ENCODE measurements around the gene SLC7A8. TPM values are rescaled to one million over a fixed set of nuclear protein-coding genes. Genes with fewer than 3 reads are reported as not detected.
A peak's percentile ranks its signal among the peaks of the same experiment; 100 is the strongest.

SLC7A8 gene
- total and polyA plus RNA-seq, 2 of the 4 experiments (the other 2 are of a cell fraction): 0.31 TPM; not detected in 1

DNA sequence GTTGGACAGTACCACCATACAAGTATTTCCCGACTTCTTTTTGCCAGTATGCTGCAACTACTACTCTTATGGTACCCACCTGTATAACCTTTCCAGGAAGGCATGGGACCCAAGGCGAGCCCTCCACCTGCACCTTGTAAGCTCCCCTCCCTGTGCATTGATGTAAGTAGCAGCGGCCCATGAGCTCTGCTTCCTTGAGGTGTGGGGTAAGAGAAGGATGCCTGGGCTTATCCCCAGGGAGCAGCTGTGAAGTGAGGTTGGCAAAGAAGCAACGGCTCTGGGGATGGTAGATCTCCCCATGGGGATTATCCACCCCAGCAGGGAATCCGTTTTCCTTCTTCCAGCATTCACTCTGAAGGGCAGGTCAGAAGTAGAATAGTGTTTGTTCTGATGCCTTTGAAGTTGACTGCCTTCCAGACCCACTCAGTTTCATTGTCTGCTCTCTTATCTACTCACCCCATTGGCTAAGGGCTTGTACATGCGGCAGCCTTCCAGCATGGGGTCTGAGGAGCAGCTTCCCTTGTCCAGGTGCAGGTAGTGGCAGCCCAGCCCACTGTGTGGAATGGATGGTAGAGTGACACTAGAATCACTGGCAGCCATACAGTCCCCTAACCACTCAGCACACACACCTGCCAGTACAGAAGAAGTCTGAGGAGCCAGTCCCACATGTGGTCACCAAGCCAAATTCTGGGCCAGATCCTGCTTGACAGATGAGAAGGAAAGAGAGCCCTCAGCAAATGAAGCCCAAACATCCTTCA is 82.1 kb downstream of the SLC7A8 start:
- Histone ChIP-seq H3K36me3 (ENCODE audit: control insufficient read depth, insufficient read depth, low read length) (peaks cover 12% of the 10 kb centered on the region), H3K79me1 (ENCODE audit: low read depth in 1 of 2, low read length in 2 of 2) (peaks cover 15 to 48% of the 10 kb centered on the region in 2 experiments; a peak in 3 of 4 replicates), H3K4me3 (ENCODE audit: insufficient read depth, low read depth, low read length) (no peak overlapping the region), H3K27ac (ENCODE audit: insufficient read depth, low read length) (no peak overlapping the region), H3K4me1 (ENCODE audit: control insufficient read depth, insufficient read depth, low read length) (peaks cover 9% of the 10 kb centered on the region), H3K4me2 (ENCODE audit: low read depth, low read length) (no peak overlapping the region), H2BK5ac (ENCODE audit: low read depth, low read length, poor library complexity, severe bottlenecking) (no peak overlapping the region), H2AFZ (replicated peaks; ENCODE audit: low read length, poor library complexity) (peak overlapping the region; percentile 26), H2BK120ac (ENCODE audit: low read depth, low read length) (no peak overlapping the region), H2BK20ac (ENCODE audit: low read depth, low read length) (no peak overlapping the region), H4K91ac (ENCODE audit: insufficient read depth, low read depth, low read length) (no peak overlapping the region), H3K9me3 (ENCODE audit: control insufficient read depth, insufficient read depth, low read length) (no peaks in the 10 kb centered on the region), H4K8ac (ENCODE audit: low read depth in 2 of 2, low read length in 2 of 2) (no peak overlapping the region), H3K9ac (ENCODE audit: low read depth, low read length) (no peak overlapping the region), H2AK5ac (ENCODE audit: low read depth, low read length) (no peak overlapping the region), H3K56ac (ENCODE audit: extremely low read depth, insufficient read depth, low read length) (no peak overlapping the region), H4K5ac (ENCODE audit: low read depth, low read length) (no peak overlapping the region), H2AK9ac (replicated peaks; ENCODE audit: low read depth, low read length, poor library complexity) (no peak overlapping the region), H3K18ac (ENCODE audit: low read depth, low read length) (no peak overlapping the region), H3K4ac (ENCODE audit: low read depth, low read length) (no peak overlapping the region), H3K14ac (replicated peaks; ENCODE audit: low read depth, low read length) (no peak overlapping the region), H4K20me1 (ENCODE audit: insufficient read depth, low read length) (peaks cover 32% of the 10 kb centered on the region; the same call in 1 of the 2 replicates), H3K27me3 (ENCODE audit: control insufficient read depth, insufficient read depth, low read length) (no peaks in the 10 kb centered on the region), H2BK15ac (ENCODE audit: low read depth, low read length) (no peak overlapping the region), H3K9me1 (ENCODE audit: insufficient read depth, low read length) (peaks cover 11% of the 10 kb centered on the region), H3K23ac (ENCODE audit: low read depth, low read length) (no peak overlapping the region)
- DNase-seq (no peak), ATAC-seq (ENCODE audit: low read depth) (no peak)
- in situ Hi-C loops (cut with MboI; ENCODE audit: low sequenced_read_pairs) (loop anchor here (5.0 kb wide), 1 partner anchor 34 kb away; no protein-coding TSS in a partner anchor), dilution Hi-C loops (cut with HindIII; ENCODE audit: low sequenced_read_pairs, unreplicated experiment) (no loop called here), intact Hi-C loops (cut with micrococcal nuclease) (no loop called here)
- ChIA-PET CTCF (interaction anchor here (0.9 kb wide), 1 partner anchor 24 kb away, joined by 3 read pairs; no protein-coding TSS in a partner anchor), POLR2A (ENCODE audit: unreplicated experiment) (no interaction called here)
- no CpG with 5 or more reads among the region's 6 CpGs for WGBS, 2 experiments (ENCODE audit: extremely low coverage in 2 of 2, insufficient read length in 1 of 2)
- no TSS peak for BruUV-seq (replicated peaks)
- TF ChIP-seq RFX5 (IDR thresholded peaks at IDR 0.05; ENCODE audit: low read depth, low read length): no peak
- no peak for TF ChIP-seq NFE2L2 (IDR thresholded peaks at IDR 0.05; ENCODE audit: low read depth, low read length)
- TF ChIP-seq RCOR1 (IDR thresholded peaks at IDR 0.05; ENCODE audit: insufficient replicate concordance, low read length): no peak
- TF ChIP-seq RAD21 (IDR thresholded peaks at IDR 0.05; ENCODE audit: low read length): no peak
- TF ChIP-seq MXI1 (IDR thresholded peaks at IDR 0.05; ENCODE audit: borderline replicate concordance, low read depth, low read length): no peak
- no peak for TF ChIP-seq FOS (IDR thresholded peaks at IDR 0.05; ENCODE audit: low read depth, low read length)
- TF ChIP-seq, protein P1, sequence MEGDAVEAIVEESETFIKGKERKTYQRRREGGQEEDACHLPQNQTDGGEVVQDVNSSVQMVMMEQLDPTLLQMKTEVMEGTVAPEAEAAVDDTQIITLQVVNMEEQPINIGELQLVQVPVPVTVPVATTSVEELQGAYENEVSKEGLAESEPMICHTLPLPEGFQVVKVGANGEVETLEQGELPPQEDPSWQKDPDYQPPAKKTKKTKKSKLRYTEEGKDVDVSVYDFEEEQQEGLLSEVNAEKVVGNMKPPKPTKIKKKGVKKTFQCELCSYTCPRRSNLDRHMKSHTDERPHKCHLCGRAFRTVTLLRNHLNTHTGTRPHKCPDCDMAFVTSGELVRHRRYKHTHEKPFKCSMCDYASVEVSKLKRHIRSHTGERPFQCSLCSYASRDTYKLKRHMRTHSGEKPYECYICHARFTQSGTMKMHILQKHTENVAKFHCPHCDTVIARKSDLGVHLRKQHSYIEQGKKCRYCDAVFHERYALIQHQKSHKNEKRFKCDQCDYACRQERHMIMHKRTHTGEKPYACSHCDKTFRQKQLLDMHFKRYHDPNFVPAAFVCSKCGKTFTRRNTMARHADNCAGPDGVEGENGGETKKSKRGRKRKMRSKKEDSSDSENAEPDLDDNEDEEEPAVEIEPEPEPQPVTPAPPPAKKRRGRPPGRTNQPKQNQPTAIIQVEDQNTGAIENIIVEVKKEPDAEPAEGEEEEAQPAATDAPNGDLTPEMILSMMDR (conservative IDR thresholded peaks at IDR 0.05; ENCODE audit: low read depth, low read length): no peak
- TF ChIP-seq POLR2A (IDR thresholded peaks at IDR 0.05; ENCODE audit: low read depth, low read length): no peak
- TF ChIP-seq, protein P2, sequence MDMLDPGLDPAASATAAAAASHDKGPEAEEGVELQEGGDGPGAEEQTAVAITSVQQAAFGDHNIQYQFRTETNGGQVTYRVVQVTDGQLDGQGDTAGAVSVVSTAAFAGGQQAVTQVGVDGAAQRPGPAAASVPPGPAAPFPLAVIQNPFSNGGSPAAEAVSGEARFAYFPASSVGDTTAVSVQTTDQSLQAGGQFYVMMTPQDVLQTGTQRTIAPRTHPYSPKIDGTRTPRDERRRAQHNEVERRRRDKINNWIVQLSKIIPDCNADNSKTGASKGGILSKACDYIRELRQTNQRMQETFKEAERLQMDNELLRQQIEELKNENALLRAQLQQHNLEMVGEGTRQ (IDR thresholded peaks at IDR 0.05; ENCODE audit: low read depth, low read length): no peak
- TF ChIP-seq, protein P3, sequence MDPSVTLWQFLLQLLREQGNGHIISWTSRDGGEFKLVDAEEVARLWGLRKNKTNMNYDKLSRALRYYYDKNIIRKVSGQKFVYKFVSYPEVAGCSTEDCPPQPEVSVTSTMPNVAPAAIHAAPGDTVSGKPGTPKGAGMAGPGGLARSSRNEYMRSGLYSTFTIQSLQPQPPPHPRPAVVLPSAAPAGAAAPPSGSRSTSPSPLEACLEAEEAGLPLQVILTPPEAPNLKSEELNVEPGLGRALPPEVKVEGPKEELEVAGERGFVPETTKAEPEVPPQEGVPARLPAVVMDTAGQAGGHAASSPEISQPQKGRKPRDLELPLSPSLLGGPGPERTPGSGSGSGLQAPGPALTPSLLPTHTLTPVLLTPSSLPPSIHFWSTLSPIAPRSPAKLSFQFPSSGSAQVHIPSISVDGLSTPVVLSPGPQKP (IDR thresholded peaks at IDR 0.05; ENCODE audit: borderline replicate concordance, low read depth, low read length): no peak
- TF ChIP-seq MAZ (IDR thresholded peaks at IDR 0.05; ENCODE audit: borderline replicate concordance, low read depth, low read length): no peak
- TF ChIP-seq CHD1 (IDR thresholded peaks at IDR 0.05; ENCODE audit: low read depth, low read length): no peak
- TF ChIP-seq BHLHE40 (IDR thresholded peaks at IDR 0.05; ENCODE audit: low read depth, low read length): no peak
- TF ChIP-seq SMC3 (IDR thresholded peaks at IDR 0.05; ENCODE audit: low read depth, low read length): no peak
- no peak for TF ChIP-seq CEBPB (IDR thresholded peaks at IDR 0.05; ENCODE audit: low read depth, low read length)

All from IMR-90 (cell line).